Neural progenitor cell (in vitro differentiated cells): ENCODE measurements around the gene ZBTB7A. TPM values are rescaled to one million over a fixed set of nuclear protein-coding genes. Genes with fewer than 3 reads are reported as not detected.

Source experiments
- DNase-seq: peaks from one replicate; pipeline ENCODE4 v3.0.0-alpha.2; 2016; ENCODE audit warnings: low spot score
- H2AFZ ChIP-seq: fragments of 200-600 bp; sonication (generic); replicated peaks from 2 replicates; pipeline ENCODE4 v1.6.1; 2016; ENCODE audit warnings: antibody characterized with exemption
- H3F3A ChIP-seq: fragments of 200-600 bp; sonication (generic); 2 replicates; pipeline ENCODE4 v1.6.1; 2016; ENCODE audit warnings: antibody characterized with exemption, low read depth
- H3K27ac ChIP-seq: fragments of 200-600 bp; sonication (generic); 2 replicates; pipeline ENCODE4 v1.5.1; 2016; ENCODE audit warnings: mild to moderate bottlenecking
- H3K27me3 ChIP-seq: fragments of 200-600 bp; sonication (generic); 2 replicates; pipeline ENCODE4 v1.6.1; 2016; ENCODE audit warnings: mild to moderate bottlenecking, moderate library complexity
- H3K36me3 ChIP-seq: fragments of 200-600 bp; sonication (generic); 2 replicates; pipeline ENCODE4 v1.5.1; 2016
- H3K4me1 ChIP-seq: fragments of 200-600 bp; sonication (generic); 2 replicates; pipeline ENCODE4 v1.6.1; 2016; ENCODE audit warnings: mixed run types
- H3K4me2 ChIP-seq: fragments of 200-600 bp; sonication (generic); 2 replicates; pipeline ENCODE4 v1.6.1; 2016
- H3K4me3 ChIP-seq: fragments of 200-600 bp; sonication (generic); 2 replicates; pipeline ENCODE4 v1.5.1; 2016
- H3K79me2 ChIP-seq: fragments of 200-600 bp; sonication (generic); 2 replicates; pipeline ENCODE4 v1.6.1; 2016; ENCODE audit warnings: low read depth
- H3K9ac ChIP-seq: fragments of 200-600 bp; sonication (generic); 2 replicates; pipeline ENCODE4 v1.6.1; 2016
- H3K9me3 ChIP-seq: fragments of 200-600 bp; sonication (generic); 2 replicates; pipeline ENCODE4 v1.5.1; 2016; ENCODE audit warnings: low read depth
- H4K20me1 ChIP-seq: fragments of 200-600 bp; sonication (generic); 2 replicates; pipeline ENCODE4 v1.6.1; 2016; ENCODE audit warnings: low read depth
- H3K27ac Mint-ChIP-seq: 3 replicates; pipeline ENCODE4 v1.8.0; 2021; ENCODE audit warnings: mixed read lengths
- H3K27me3 Mint-ChIP-seq: 2 replicates; pipeline ENCODE4 v1.8.0; 2022; ENCODE audit warnings: low read depth, mild to moderate bottlenecking, inconsistent platforms, moderate library complexity, mixed read lengths; ENCODE audit not compliant: insufficient read depth
- H3K36me3 Mint-ChIP-seq: 3 replicates; pipeline ENCODE4 v1.8.0; 2021; ENCODE audit warnings: mixed read lengths
- H3K4me1 Mint-ChIP-seq: 3 replicates; pipeline ENCODE4 v1.8.0; 2021; ENCODE audit warnings: mixed read lengths
- H3K4me3 Mint-ChIP-seq: 3 replicates; pipeline ENCODE4 v1.8.0; 2021; ENCODE audit warnings: mild to moderate bottlenecking, moderate library complexity, mixed read lengths
- H3K9me3 Mint-ChIP-seq: 3 replicates; pipeline ENCODE4 v1.8.0; 2020; ENCODE audit warnings: mixed read lengths
- EZH2 ChIP-seq: fragments of 200-600 bp; sonication (generic); IDR thresholded peaks from 2 replicates; pipeline ENCODE4 v1.6.1; 2017; ENCODE audit warnings: antibody characterized with exemption, mild to moderate bottlenecking, moderate library complexity
- EZH2phosphoT487 ChIP-seq: fragments of 200-600 bp; sonication (generic); IDR thresholded peaks from 2 replicates; pipeline ENCODE4 v1.6.1; 2017; ENCODE audit warnings: antibody characterized with exemption
- total RNA-seq: library from RNA; depleted of rRNA; stranded (reverse); fragments of >200 nt; gene quantifications from 2 replicates; pipeline ENCODE4 v1.2.3, GENCODE V29; 2015; ENCODE audit warnings: low replicate concordance
- TF ChIP-seq, protein P1 (sequence below): fragments of 200-600 bp; sonication (generic); IDR thresholded peaks from 2 replicates; pipeline ENCODE4 v1.5.1; 2017; ENCODE audit warnings: antibody characterized with exemption, mild to moderate bottlenecking

Gene ZBTB7A
- total RNA-seq, 1 donor from 2014 or later: 4.0 TPM

DNA sequence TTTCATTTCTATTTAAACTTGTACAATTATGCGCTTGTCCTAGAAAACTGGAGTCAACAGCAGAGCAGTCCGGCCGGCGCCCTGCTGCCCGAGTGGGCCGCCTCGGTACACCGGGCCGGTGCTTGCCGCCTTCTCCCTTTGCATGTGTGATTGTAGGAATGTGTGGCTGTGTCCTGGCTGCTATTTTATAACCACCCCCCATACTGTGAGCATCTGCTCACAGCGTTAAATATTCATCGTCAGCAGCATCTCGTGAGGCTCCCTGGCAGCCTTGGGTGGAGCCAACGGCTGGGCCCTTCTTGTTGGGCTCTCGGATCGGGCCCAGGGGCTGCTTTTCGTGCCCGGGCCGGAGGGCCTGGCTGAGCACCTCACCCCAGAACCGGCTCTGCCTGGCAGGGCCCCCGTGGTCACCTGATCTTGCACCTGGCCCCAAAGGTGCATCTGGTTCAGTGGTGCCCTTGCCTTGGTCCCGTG is 48.5 kb downstream of the ZBTB7A start:
- peaks cover 93% of the 10 kb centered on the region for H3K79me2 ChIP-seq
- no peak overlapping the region for H3K27ac Mint-ChIP-seq
- no peak overlapping the region for H3K4me3 ChIP-seq
- no peak overlapping the region for H3K4me3 Mint-ChIP-seq
- DNase-seq: no peak
- no peak overlapping the region for H3K4me2 ChIP-seq
- no peaks in the 10 kb centered on the region for H3K9me3 ChIP-seq
- H3K36me3 Mint-ChIP-seq: peaks cover 8% of the 10 kb centered on the region
- TF ChIP-seq EZH2 (no peak), EZH2phosphoT487 (no peak)
- peaks cover 74% of the 10 kb centered on the region for H4K20me1 ChIP-seq
- no peaks in the 10 kb centered on the region for H3K27me3 ChIP-seq
- H3F3A ChIP-seq: no peaks in the 10 kb centered on the region
- no peaks in the 10 kb centered on the region for H3K27me3 Mint-ChIP-seq
- no peak overlapping the region for H3K9ac ChIP-seq
- H3K36me3 ChIP-seq: no peaks in the 10 kb centered on the region
- no peaks in the 10 kb centered on the region for H3K9me3 Mint-ChIP-seq
- H3K4me1 Mint-ChIP-seq: no peaks in the 10 kb centered on the region
- no peak overlapping the region for H3K27ac ChIP-seq
- no peaks in the 10 kb centered on the region for H3K4me1 ChIP-seq
- no peak overlapping the region for H2AFZ ChIP-seq

GRCh38 chr19:4016903-4017638 is 49.6 kb downstream of the ZBTB7A start:
- DNase-seq: no peak
- Histone ChIP-seq H4K20me1 (peaks cover 72% of the 10 kb centered on the region), H3K4me1 (no peaks in the 10 kb centered on the region), H3K9me3 (no peaks in the 10 kb centered on the region), H3K36me3 (no peaks in the 10 kb centered on the region), H3F3A (no peaks in the 10 kb centered on the region), H3K27me3 (no peaks in the 10 kb centered on the region), H2AFZ (no peak overlapping the region), H3K4me3 (no peak overlapping the region), H3K9ac (no peak overlapping the region), H3K4me2 (no peak overlapping the region), H3K27ac (no peak overlapping the region), H3K79me2 (peaks cover 91% of the 10 kb centered on the region)
- no peak overlapping the region for H3K4me3 Mint-ChIP-seq
- H3K27me3 Mint-ChIP-seq: peaks cover 3% of the 10 kb centered on the region
- H3K9me3 Mint-ChIP-seq: no peaks in the 10 kb centered on the region
- TF ChIP-seq EZH2: no peak
- no peak for TF ChIP-seq EZH2phosphoT487
- TF ChIP-seq, protein P1, sequence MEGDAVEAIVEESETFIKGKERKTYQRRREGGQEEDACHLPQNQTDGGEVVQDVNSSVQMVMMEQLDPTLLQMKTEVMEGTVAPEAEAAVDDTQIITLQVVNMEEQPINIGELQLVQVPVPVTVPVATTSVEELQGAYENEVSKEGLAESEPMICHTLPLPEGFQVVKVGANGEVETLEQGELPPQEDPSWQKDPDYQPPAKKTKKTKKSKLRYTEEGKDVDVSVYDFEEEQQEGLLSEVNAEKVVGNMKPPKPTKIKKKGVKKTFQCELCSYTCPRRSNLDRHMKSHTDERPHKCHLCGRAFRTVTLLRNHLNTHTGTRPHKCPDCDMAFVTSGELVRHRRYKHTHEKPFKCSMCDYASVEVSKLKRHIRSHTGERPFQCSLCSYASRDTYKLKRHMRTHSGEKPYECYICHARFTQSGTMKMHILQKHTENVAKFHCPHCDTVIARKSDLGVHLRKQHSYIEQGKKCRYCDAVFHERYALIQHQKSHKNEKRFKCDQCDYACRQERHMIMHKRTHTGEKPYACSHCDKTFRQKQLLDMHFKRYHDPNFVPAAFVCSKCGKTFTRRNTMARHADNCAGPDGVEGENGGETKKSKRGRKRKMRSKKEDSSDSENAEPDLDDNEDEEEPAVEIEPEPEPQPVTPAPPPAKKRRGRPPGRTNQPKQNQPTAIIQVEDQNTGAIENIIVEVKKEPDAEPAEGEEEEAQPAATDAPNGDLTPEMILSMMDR: no peak
- H3K36me3 Mint-ChIP-seq: peaks cover 9% of the 10 kb centered on the region
- no peak overlapping the region for H3K27ac Mint-ChIP-seq
- no peaks in the 10 kb centered on the region for H3K4me1 Mint-ChIP-seq

GRCh38 chr19:4016486-4016885 is 50.2 kb downstream of the ZBTB7A start:
- H4K20me1 ChIP-seq: peaks cover 75% of the 10 kb centered on the region

More at GRCh38 chr19:4016486-4016885, 50.2 kb downstream of the ZBTB7A start:
- Histone ChIP-seq H3K79me2 (peaks cover 87% of the 10 kb centered on the region), H3K9ac (no peak overlapping the region), H3K4me2 (no peak overlapping the region), H3K4me3 (no peak overlapping the region), H2AFZ (no peak overlapping the region), H3K27ac (no peak overlapping the region), H3K36me3 (no peaks in the 10 kb centered on the region), H3F3A (no peaks in the 10 kb centered on the region), H3K9me3 (no peaks in the 10 kb centered on the region), H3K4me1 (no peaks in the 10 kb centered on the region), H3K27me3 (no peaks in the 10 kb centered on the region)
- TF ChIP-seq EZH2: no peak
- TF ChIP-seq, protein P1: no peak
- TF ChIP-seq EZH2phosphoT487: no peak
- peaks cover 3% of the 10 kb centered on the region for H3K27me3 Mint-ChIP-seq
- H3K4me3 Mint-ChIP-seq: no peak overlapping the region
- no peak for DNase-seq
- no peak overlapping the region for H3K27ac Mint-ChIP-seq
- H3K9me3 Mint-ChIP-seq: no peaks in the 10 kb centered on the region
- H3K36me3 Mint-ChIP-seq: peaks cover 7% of the 10 kb centered on the region
- no peaks in the 10 kb centered on the region for H3K4me1 Mint-ChIP-seq
